Pancreas (tissue), 10 donors: Measurements from ENCODE around the gene KLF6. TPM values are rescaled to one million over a fixed set of nuclear protein-coding genes. Genes with fewer than 3 reads are reported as not detected.

Source experiments
- ATAC-seq, 4 donors: fragments of 200-7000 bp; cut with Tn5 transposase; one replicate each; pipeline versions ENCODE4 v1.8.0 to v1.9.1; 2020; ENCODE audit warnings: mild to moderate bottlenecking in 4 of 4, moderate library complexity in 4 of 4
- DNase-seq, 6 donors: peaks; one replicate each; pipeline ENCODE4 v3.0.0-alpha.2; 2020
- FAIRE-seq: peaks from 2 replicates; lab custom pipeline; 2012; peaks lifted over from hg19 to GRCh38; lab: Jason Lieb, UNC
- H3K27ac ChIP-seq, 4 donors: fragments of 200-600 bp; sonication (generic); 1 replicate in 3 of 4; 2 replicates in 1 of 4; pipeline versions ENCODE4 v1.5.0 to v1.8.0; 2020
- H3K27me3 ChIP-seq, 4 donors: fragments of 200-600 bp; one replicate each; pipeline ENCODE4 v1.8.0; 2021
- H3K36me3 ChIP-seq, 3 donors: fragments of 200-600 bp; sonication (generic) in 1 of 3; one replicate each; pipeline versions ENCODE4 v1.5.0 to v1.8.0; 2020 to 2021
- H3K4me1 ChIP-seq, 3 donors: fragments of 200-600 bp; one replicate each; pipeline ENCODE4 v1.8.0; 2021
- H3K4me3 ChIP-seq, 4 donors: fragments of 200-600 bp; sonication (generic) in 2 of 4; one replicate each; pipeline versions ENCODE4 v1.5.0 to v1.8.0; 2020 to 2021
- H3K9me3 ChIP-seq, 4 donors: fragments of 200-600 bp; one replicate each; pipeline ENCODE4 v1.8.0; 2021
- WGBS, 2 donors: extraction: QIAGEN DNeasy Blood & Tissue Kit; methylation state at CpG; one replicate each; pipeline ENCODE4 v1.1.7; 2013; 5-methylcytosine and 5-hydroxymethylcytosine counted together
- intact Hi-C, 3 donors: fragments of 100-400 bp; cut with DNase I; formaldehyde crosslinking; loops; one replicate each; pipeline versions ENCODE4 v1.11.1 to v1.14.2; 2022
- polyA plus RNA-seq, 2 donors: library from polyadenylated mRNA; stranded (reverse); fragments of 200-250 nt; gene quantifications; one replicate each; pipeline ENCODE4 v1.2.3, GENCODE V29; 2013
- total RNA-seq, 6 donors: library from RNA; stranded (reverse); fragmentation: NEBNext Ultra II Directional in 4 of 6; extraction: Animal tissue kit (Norgen Biotek cat#: 25700) in 4 of 6; gene quantifications; one replicate each; pipeline versions ENCODE4 v1.2.1 to v1.2.4, GENCODE V29; 2021 to 2023
- TF ChIP-seq, protein P1 (sequence below), 4 donors: fragments of 200-600 bp; sonication (generic) in 3 of 4; IDR thresholded peaks; one replicate each; pipeline versions ENCODE4 v1.5.0 to v1.8.0; 2021; ENCODE audit warnings: antibody characterized with exemption in 4 of 4
- donor health status: healthy with polysubstance abuse.
- donor health status: DM: no; HTN: no; CAD: no; lungs with moderate emphysema.
- donor health status: DM: no; HTN: no; CAD: no.
- donor health status: control.
- donor health status: control.
- donor health status: Bipolar disorder and iron deficiency.
- donor health status: DM: yes; HTN: yes; CAD: no.
- donor health status: DM: no; HTN: no; CAD: no.
- donor health status: DM: no; HTN: no; CAD: no.
- donor health status: DM: yes; HTN: yes; CAD: no.

The KLF6 gene
- total and polyA plus RNA-seq, 8 donors = 29.0 to 157 (median 57.9) TPM

DNA sequence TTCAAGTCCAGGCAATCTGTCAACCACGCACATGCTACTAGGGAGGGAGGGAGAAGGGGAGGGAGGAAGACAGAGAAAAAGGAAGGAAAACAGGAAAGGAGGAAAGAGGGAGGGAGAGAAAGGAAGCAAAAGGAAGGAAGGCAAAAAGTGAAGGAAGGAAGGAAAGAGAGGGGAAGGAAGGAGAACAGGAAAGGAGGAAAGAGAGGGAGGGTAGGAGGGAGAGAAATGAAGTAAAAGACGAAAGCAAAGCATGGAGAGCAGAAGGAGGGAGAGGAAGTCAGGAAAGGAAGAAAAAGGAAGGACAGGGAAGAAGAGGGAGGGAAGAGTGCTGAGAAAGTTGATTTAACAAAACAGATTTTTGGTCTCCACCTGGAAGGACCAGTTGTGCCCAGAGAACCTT lies 25.6 kb downstream of the KLF6 start:
- Histone ChIP-seq H3K9me3 (no peaks in the 10 kb centered on the region), H3K4me1 (peaks cover 0 to 16% (median 0%) of the 10 kb centered on the region in 3 donors), H3K36me3 (no peaks in the 10 kb centered on the region), H3K27ac (no peak overlapping the region), H3K4me3 (no peak overlapping the region), H3K27me3 (no peaks in the 10 kb centered on the region)
- FAIRE-seq (no peak), ATAC-seq (no peak), DNase-seq (no peak)
- intact Hi-C loops = no loop called here
- WGBS, 2 donors = 56 to 80% methylated on average over 2 of the region's 2 CpGs
- TF ChIP-seq, protein P1, sequence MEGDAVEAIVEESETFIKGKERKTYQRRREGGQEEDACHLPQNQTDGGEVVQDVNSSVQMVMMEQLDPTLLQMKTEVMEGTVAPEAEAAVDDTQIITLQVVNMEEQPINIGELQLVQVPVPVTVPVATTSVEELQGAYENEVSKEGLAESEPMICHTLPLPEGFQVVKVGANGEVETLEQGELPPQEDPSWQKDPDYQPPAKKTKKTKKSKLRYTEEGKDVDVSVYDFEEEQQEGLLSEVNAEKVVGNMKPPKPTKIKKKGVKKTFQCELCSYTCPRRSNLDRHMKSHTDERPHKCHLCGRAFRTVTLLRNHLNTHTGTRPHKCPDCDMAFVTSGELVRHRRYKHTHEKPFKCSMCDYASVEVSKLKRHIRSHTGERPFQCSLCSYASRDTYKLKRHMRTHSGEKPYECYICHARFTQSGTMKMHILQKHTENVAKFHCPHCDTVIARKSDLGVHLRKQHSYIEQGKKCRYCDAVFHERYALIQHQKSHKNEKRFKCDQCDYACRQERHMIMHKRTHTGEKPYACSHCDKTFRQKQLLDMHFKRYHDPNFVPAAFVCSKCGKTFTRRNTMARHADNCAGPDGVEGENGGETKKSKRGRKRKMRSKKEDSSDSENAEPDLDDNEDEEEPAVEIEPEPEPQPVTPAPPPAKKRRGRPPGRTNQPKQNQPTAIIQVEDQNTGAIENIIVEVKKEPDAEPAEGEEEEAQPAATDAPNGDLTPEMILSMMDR (IDR thresholded peaks at IDR 0.05) = no peak

DNA sequence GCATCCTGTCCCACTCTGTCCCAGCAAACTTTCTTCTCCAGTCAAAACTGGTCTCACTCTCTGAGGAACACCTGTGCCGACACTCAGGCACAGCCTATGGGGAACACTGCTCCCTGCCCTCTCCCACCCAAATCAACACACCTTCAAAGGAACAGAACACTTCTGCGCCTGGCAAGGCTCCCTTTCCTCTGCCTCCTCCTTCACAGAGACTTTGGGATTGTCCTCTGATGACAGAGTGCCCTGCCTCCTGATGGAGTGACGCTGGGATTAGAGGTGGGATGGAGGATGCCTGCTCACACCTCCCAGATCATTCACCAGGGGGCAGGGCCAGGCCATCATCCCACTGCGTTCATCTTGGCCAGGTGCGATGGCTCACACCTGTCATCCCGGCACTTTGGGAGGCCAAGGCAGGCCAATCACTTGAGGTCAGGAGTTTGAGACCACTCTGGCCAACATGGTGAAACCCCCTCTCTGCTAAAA lies 26.5 kb downstream of the KLF6 start:
- TF ChIP-seq, protein P1 (IDR thresholded peaks at IDR 0.05) = no peak
- Histone ChIP-seq H3K27ac (peak overlapping the region in 2 of 4 donors; percentile 8 to 31), H3K27me3 (no peaks in the 10 kb centered on the region), H3K4me1 (peaks cover 0 to 10% (median 0%) of the 10 kb centered on the region in 3 donors), H3K36me3 (no peaks in the 10 kb centered on the region), H3K9me3 (no peaks in the 10 kb centered on the region), H3K4me3 (no peak overlapping the region)
- no peak for FAIRE-seq
- intact Hi-C loops = no loop called here
- DNase-seq = no peak
- no peak for ATAC-seq
- WGBS, 2 donors = 66 to 70% methylated on average over 6 of the region's 6 CpGs

DNA sequence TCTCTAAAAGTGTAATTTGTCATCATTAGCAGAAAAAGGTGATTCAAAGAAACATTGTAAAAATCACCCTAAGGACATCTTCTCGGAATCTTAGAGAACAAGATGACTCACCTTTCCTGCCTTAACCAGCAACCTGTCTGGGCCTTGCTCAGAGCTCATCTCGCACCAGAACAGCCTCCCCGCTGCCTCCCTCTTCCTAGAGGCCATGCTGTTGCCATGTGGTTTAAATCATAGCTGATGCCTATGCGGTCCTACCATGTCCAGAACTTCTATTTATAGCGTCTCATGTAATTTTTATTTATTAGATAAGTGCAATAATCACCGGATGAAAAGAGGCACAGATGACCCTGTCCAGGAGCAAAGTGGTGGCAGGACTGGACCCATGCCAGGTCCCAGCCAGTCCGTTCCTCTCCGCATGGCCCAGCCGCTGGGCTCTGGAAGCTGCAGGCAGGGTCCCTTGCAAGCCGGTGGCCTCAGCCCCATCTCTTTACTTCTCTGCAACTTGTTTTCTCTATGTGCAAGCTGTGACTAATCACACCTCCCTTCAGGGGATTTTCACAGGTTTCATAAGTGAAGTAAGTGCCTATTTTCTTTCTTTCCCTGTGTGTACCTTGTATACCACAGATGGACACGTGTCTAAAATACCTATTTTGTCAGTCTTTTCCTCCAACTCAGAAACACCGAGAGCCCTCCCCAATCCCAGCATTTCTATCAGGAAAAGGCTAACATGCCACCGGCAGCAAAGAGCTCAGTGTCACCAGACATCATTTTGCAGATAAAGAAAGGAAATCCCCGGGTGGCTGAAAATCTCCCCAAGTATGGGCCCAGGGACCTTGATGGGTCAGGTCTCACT lies 27.1 kb downstream of the KLF6 start:
- no peak for FAIRE-seq
- ATAC-seq = peak in 2 of 4 donors; percentile 43 to 51
- Histone ChIP-seq H3K36me3 (no peaks in the 10 kb centered on the region), H3K27me3 (no peaks in the 10 kb centered on the region), H3K4me1 (peaks cover 0 to 10% (median 0%) of the 10 kb centered on the region in 3 donors), H3K4me3 (no peak overlapping the region), H3K27ac (peak overlapping the region in 2 of 4 donors; percentile 8 to 31), H3K9me3 (no peaks in the 10 kb centered on the region)
- WGBS, 2 donors = 65 to 76% methylated on average over 14 of the region's 14 CpGs
- DNase-seq = no peak
- intact Hi-C loops = no loop called here
- TF ChIP-seq, protein P1 (IDR thresholded peaks at IDR 0.05) = no peak

DNA sequence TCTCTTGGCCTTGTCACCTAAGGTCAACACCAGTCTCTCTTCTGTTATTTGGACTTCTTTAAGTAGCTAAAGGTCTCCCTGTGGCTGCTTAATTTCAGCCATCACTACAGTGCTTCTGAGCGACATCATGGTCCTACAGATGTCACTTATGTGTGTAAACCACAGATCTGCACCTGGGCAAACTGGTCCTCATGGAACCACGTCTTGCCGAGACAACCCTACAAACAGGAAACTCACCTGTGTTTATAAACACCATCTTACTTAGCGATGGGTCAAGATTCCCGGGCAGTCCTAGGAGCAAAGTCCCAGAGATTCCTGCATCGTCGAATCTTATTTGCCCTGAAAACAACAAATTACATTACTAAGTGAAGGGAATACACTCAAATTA lies 27.8 kb downstream of the KLF6 start:
- ATAC-seq = no peak
- no peak for DNase-seq

More for the DNA sequence above, 27.8 kb downstream of the KLF6 start:
- H3K4me3 ChIP-seq = no peak overlapping the region
- TF ChIP-seq, protein P1 (IDR thresholded peaks at IDR 0.05) = no peak
- no peaks in the 10 kb centered on the region for H3K27me3 ChIP-seq
- H3K36me3 ChIP-seq = no peaks in the 10 kb centered on the region
- intact Hi-C loops = no loop called here
- no peaks in the 10 kb centered on the region for H3K9me3 ChIP-seq
- H3K4me1 ChIP-seq = peaks cover 0 to 10% (median 0%) of the 10 kb centered on the region in 3 donors
- FAIRE-seq = no peak
- WGBS, 2 donors = 82 to 85% methylated on average over 7 of the region's 7 CpGs
- peak overlapping the region in 1 of 4 donors; percentile 31 for H3K27ac ChIP-seq
